ENCODE measurements around the gene MRM2.

GRCh38 chr7:2224934-2225333, 17.1 kb downstream of the MRM2 start:
- TF ChIP-seq, protein P1, sequence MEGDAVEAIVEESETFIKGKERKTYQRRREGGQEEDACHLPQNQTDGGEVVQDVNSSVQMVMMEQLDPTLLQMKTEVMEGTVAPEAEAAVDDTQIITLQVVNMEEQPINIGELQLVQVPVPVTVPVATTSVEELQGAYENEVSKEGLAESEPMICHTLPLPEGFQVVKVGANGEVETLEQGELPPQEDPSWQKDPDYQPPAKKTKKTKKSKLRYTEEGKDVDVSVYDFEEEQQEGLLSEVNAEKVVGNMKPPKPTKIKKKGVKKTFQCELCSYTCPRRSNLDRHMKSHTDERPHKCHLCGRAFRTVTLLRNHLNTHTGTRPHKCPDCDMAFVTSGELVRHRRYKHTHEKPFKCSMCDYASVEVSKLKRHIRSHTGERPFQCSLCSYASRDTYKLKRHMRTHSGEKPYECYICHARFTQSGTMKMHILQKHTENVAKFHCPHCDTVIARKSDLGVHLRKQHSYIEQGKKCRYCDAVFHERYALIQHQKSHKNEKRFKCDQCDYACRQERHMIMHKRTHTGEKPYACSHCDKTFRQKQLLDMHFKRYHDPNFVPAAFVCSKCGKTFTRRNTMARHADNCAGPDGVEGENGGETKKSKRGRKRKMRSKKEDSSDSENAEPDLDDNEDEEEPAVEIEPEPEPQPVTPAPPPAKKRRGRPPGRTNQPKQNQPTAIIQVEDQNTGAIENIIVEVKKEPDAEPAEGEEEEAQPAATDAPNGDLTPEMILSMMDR (IDR thresholded peaks at IDR 0.05; ENCODE audit: low read depth, low read length, missing input control), result no peak
- TF ChIP-seq JUND (IDR thresholded peaks at IDR 0.05) (no peak), YY1 (IDR thresholded peaks at IDR 0.05) (no peak), MAX (IDR thresholded peaks at IDR 0.05) (no peak), RXRA (IDR thresholded peaks at IDR 0.05) (no peak)
